Activated T-helper 2 cell treated with anti-CD3 and anti-CD28 coated beads, Interferon-gamma antibody, Interleukin-2, Interleukin-4, amounts not matched to agents 10 μg/mL and 5 μg/mL and 100 μg/mL, durations not matched to agents 14 hours and 24 hours and 36 hours (primary cell): ENCODE measurements around the gene TRPM2. TPM values are rescaled to one million over a fixed set of nuclear protein-coding genes. Genes with fewer than 3 reads are reported as not detected.

Experiments
- DNase-seq: peaks from one replicate; pipeline ENCODE4 v3.0.0; 2021; ENCODE audit warnings: low spot score
- H3K27ac Mint-ChIP-seq: one replicate; pipeline ENCODE4 v1.8.0; 2021; ENCODE audit warnings: mixed read lengths
- H3K27me3 Mint-ChIP-seq: one replicate; pipeline ENCODE4 v1.8.0; 2021; ENCODE audit warnings: low read depth, mixed read lengths
- H3K36me3 Mint-ChIP-seq: one replicate; pipeline ENCODE4 v1.8.0; 2021; ENCODE audit warnings: low read depth, mixed read lengths
- H3K4me1 Mint-ChIP-seq: one replicate; pipeline ENCODE4 v1.8.0; 2021; ENCODE audit warnings: low read depth, mixed read lengths
- H3K4me3 Mint-ChIP-seq: one replicate; pipeline ENCODE4 v1.8.0; 2021; ENCODE audit warnings: low read depth, mild to moderate bottlenecking, moderate library complexity, mixed read lengths
- H3K9me3 Mint-ChIP-seq: one replicate; pipeline ENCODE4 v1.8.0; 2021; ENCODE audit warnings: mixed read lengths
- intact Hi-C: fragments of 100-400 bp; cut with micrococcal nuclease; formaldehyde crosslinking; loops from one replicate; pipeline ENCODE4 v1.15.1; 2023
- total RNA-seq: library from RNA; stranded (reverse); gene quantifications from 2 replicates; pipeline ENCODE4 v1.2.3, GENCODE V29; 2022

Gene TRPM2
- total RNA-seq, 1 donor from 2014 or later: 7.3 TPM

DNA sequence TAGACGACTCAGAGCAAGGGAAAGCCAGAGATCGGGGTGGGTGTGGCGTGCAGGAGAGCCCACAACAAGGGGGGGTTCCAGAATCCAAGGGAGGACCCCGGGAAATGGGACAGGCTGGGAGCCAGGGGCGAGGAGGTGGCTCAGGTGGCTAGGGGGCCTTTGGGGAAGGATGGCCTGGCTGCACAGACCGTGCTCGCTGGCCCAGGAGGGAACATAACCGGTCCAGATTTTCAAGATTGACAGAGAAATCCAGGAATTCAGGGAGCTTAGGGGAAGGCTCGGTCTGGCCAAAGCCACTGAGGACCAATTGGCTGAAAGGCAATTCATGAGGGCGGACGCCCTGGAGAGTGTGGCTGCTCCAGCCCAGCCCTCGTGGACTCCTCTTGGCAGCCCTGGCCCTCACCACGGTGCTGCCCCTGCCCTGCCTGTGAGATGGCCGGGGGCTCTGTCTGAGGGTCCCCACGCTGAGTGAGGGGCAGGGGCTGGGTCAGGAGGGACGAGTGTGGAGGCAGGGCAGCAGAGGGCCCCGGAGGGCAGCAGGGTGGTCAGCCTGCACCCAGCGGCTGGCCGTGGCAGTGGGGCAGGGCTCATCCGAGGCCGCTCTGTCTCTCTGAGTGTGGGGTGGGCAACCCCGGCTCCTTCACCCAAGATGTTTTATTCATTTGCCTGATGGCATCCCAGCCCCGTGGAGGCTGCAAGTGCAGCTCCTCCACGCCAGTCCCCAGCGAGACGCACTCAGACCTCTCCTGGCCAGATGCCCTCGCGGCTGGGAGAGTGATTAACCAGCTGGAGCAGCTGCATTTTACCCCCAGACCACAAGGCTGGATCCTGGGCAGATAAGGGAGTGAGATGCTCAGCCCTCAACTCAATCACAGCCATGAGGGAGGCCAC, 96.3 kb downstream of the TRPM2 start:
- Mint-ChIP-seq H3K4me3 (no peak overlapping the region), H3K36me3 (no peaks in the 10 kb centered on the region), H3K27me3 (peaks cover 22% of the 10 kb centered on the region), H3K27ac (no peak overlapping the region), H3K9me3 (peaks cover 29% of the 10 kb centered on the region), H3K4me1 (peaks cover 3% of the 10 kb centered on the region)
- intact Hi-C loops: no loop called here
- no peak for DNase-seq

DNA sequence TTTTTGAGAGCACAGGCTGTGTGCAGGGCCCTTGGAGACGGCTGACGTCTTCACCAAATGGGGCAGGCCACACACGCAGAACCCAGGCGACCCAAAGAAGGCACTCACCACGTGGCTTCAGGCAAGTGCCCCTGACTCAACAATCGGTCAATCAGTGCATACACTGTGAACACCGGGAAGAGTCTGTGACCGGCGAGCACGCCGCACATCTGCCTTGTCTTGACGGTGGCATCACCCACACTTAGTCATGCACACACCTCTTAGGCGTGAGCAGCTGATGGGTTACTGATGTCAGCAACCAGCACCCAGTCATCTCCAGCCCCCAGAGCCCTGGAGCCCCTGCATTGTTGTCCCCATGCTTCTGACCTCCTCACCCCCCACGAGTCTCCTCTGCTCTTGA, 97.0 kb downstream of the TRPM2 start:
- Mint-ChIP-seq H3K27ac (no peak overlapping the region), H3K27me3 (peaks cover 22% of the 10 kb centered on the region), H3K36me3 (no peaks in the 10 kb centered on the region), H3K4me1 (peaks cover 3% of the 10 kb centered on the region), H3K9me3 (peaks cover 30% of the 10 kb centered on the region), H3K4me3 (no peak overlapping the region)
- intact Hi-C loops: no loop called here
- no peak for DNase-seq

DNA sequence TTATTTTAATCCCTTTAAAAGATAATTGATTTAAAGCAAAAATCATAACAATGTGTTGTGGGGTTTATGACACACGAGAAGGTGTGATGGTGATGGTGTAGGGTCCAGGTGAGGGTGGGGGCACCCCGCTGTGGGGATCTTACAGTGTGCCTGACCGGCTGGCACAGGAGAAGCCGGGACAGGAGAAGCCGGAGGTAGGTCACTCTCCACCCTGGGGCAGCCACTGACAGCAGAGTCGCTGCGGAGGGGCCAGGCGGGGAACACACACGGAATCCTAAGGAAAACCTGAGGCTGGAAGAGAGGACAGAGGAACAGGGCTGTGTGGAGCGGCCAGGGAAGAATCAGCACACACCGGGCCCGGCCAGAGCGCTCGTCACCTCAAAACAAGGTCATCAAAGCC, 97.6 kb downstream of the TRPM2 start:
- Mint-ChIP-seq H3K27ac (no peak overlapping the region), H3K27me3 (peaks cover 22% of the 10 kb centered on the region), H3K9me3 (peaks cover 30% of the 10 kb centered on the region), H3K4me1 (peaks cover 3% of the 10 kb centered on the region), H3K36me3 (no peaks in the 10 kb centered on the region), H3K4me3 (no peak overlapping the region)
- DNase-seq: no peak
- intact Hi-C loops: no loop called here

DNA sequence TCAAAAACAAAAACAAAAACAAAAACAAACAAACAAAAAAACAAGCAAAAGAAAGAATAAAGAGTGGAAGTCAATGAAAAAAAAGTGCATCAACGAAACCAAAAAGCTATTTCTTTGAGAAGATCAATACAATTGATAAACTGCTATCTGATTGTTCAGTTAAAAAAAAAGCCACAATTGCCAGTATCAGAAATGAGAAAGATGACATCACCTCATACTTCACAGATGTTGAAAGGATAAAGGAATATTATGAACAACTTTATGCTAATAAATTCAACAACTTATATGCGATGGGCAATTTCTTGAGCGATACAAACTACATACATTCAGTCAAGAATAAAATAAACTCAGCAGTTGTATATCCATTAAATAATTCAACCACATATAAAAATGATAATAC, 99.7 kb downstream of the TRPM2 start:
- H3K36me3 Mint-ChIP-seq: no peaks in the 10 kb centered on the region
- intact Hi-C loops: no loop called here
- H3K27ac Mint-ChIP-seq: no peak overlapping the region
- DNase-seq: no peak
- H3K4me1 Mint-ChIP-seq: peaks cover 3% of the 10 kb centered on the region
- no peak overlapping the region for H3K4me3 Mint-ChIP-seq
- H3K9me3 Mint-ChIP-seq: peaks cover 30% of the 10 kb centered on the region
- H3K27me3 Mint-ChIP-seq: peaks cover 17% of the 10 kb centered on the region

DNA sequence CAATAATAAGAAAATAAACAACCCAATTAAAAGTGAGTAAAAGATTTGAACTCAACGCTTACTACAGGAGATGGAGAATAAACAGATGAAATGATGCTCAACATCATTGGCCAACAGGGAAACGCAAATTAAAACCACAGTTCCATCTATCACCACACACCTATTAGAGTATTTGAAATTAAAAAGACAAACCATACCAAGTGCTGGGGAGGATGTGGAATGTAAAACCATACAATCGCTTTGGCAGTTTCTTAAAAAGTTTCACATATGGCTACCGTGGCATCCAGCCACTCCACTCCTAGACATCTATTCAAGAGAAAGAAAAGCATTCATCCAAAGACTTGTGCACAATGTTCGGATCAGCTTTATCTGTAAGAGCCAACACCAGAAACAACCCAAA, 100.6 kb downstream of the TRPM2 start:
- Mint-ChIP-seq H3K9me3 (peaks cover 30% of the 10 kb centered on the region), H3K27me3 (peaks cover 14% of the 10 kb centered on the region), H3K4me1 (peaks cover 3% of the 10 kb centered on the region), H3K27ac (no peak overlapping the region), H3K4me3 (peak overlapping the region; percentile 61), H3K36me3 (no peaks in the 10 kb centered on the region)
- intact Hi-C loops: no loop called here
- no peak for DNase-seq

DNA sequence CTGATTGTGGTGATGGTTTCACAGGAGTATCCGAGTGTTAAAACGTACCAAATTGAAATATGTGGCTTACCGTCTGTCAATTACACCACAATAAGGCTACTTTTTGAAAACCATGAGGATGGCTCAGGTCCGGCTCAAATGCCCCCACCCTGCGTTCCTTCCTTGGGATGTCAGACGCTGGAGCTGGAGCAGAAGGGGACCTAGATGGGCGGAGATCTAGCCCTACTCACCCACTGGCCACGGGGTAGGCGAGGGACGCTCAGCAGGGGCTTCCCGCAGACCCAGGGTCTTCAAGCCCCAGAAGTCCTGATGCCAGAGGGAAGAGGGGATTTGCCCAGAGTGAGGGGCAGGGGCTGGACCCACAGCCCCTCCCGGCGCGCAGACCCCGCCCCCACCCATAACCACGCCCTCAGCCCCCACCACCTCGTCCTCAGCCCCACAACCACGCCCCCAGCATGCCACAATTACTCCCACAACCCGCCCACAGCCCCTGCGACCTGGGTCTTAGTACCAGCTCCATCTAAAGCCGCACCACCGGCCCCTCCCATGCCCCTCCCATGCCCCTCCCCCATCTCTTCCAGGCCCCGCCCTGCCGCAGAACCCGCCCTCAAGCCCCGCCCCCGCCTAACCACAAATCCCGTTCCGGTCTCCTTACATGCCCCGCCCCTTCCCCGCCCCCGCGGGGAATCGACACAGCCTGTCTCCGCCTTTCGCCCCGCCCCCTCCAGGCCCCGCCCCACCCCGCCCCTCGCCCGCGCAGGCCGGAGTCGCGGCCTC, 101.5 kb downstream of the TRPM2 start, which contains the start of gene LRRC3:
TSS of gene LRRC3 (plus strand) at position 764 of the 777 bp plus-strand sequence. CDS start 1,135 bp downstream, outside the sequence.
- Mint-ChIP-seq H3K9me3 (peaks cover 30% of the 10 kb centered on the region), H3K4me1 (peaks cover 3% of the 10 kb centered on the region), H3K27ac (no peak within 1 kb of the TSS), H3K36me3 (no peaks in the 10 kb centered on the region), H3K4me3 (peak within 1 kb of the TSS; percentile 76), H3K27me3 (peaks cover 13% of the 10 kb centered on the region)
- intact Hi-C loops: loop anchor here (1.0 kb wide), 1 partner anchor 27 kb away; no protein-coding TSS in a partner anchor
- DNase-seq: peak; percentile 68

DNA sequence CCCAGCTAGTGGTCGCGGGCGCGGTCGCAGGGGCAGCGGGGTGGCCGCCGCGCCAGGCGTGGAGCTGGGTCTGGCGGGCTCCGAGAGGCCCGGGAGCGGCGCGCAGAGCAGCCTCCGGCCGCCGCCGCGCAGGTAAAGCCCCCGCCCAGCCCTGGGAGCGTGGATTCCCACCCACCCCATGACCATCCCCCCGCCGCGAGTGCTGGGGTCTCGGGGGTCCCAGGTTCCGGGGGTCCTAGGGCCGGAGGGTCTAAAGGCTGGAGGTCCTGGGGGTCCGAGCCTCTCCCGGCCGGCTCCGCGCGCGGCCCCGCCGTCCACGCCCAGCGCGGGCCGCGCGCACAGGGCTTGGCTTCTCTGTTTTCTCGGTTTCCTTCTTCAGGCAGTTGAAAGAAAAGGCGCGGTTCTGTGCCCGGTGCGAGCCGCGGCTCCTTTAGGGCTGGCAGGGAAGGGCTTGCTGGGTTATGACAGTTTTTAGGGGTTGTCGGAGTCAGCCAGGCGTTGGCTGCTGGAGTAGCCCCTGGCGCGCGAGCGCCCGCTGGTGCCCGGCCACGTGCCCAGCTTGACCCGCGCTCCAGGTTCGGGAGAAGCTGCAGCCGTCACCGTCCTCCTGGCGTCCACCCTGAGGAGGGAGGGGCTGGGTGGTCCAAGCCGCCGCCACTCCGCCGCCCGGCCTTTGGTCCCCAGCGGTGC, 102.2 kb downstream of the TRPM2 start:
- Mint-ChIP-seq H3K36me3 (no peaks in the 10 kb centered on the region), H3K4me1 (peaks cover 3% of the 10 kb centered on the region), H3K4me3 (peak overlapping the region; percentile 76), H3K27ac (no peak overlapping the region), H3K9me3 (peaks cover 30% of the 10 kb centered on the region), H3K27me3 (peaks cover 12% of the 10 kb centered on the region)
- intact Hi-C loops: loop anchor here (1.0 kb wide), 1 partner anchor 27 kb away; no protein-coding TSS in a partner anchor
- DNase-seq: peak; percentile 35

DNA sequence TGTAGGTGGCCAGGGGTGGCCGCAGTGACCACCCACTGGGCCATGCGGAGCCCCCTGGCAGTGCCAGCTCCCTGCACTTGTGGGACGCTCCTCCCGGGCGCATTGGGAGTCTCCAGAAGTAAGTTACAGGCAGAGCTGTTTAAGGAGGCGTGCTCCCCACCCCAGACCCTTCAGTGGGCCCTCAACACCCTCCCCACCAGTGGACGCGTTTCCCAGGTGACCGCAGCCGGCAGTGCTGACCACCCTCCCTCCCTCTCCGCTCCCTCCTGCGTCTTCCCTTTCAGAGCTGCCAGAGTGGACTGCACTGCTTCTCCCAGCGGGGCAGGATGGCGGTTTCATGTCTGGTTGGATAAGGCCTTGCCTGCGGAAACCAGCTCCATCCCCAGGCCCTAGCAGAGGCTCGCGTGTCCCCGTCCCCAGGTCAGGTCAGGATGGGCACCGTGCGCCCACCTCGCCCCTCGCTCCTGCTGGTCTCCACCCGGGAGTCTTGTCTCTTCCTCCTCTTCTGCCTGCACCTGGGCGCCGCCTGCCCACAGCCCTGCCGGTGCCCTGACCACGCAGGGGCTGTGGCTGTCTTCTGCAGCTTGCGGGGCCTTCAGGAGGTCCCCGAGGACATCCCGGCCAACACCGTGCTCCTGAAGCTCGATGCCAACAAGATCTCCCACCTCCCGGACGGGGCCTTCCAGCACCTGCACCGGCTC, 102.9 kb downstream of the TRPM2 start:
- Mint-ChIP-seq H3K27ac (no peak overlapping the region), H3K4me3 (peak overlapping the region; percentile 75), H3K4me1 (peaks cover 3% of the 10 kb centered on the region), H3K36me3 (no peaks in the 10 kb centered on the region), H3K9me3 (peaks cover 30% of the 10 kb centered on the region), H3K27me3 (peaks cover 11% of the 10 kb centered on the region)
- DNase-seq: no peak
- intact Hi-C loops: no loop called here

DNA sequence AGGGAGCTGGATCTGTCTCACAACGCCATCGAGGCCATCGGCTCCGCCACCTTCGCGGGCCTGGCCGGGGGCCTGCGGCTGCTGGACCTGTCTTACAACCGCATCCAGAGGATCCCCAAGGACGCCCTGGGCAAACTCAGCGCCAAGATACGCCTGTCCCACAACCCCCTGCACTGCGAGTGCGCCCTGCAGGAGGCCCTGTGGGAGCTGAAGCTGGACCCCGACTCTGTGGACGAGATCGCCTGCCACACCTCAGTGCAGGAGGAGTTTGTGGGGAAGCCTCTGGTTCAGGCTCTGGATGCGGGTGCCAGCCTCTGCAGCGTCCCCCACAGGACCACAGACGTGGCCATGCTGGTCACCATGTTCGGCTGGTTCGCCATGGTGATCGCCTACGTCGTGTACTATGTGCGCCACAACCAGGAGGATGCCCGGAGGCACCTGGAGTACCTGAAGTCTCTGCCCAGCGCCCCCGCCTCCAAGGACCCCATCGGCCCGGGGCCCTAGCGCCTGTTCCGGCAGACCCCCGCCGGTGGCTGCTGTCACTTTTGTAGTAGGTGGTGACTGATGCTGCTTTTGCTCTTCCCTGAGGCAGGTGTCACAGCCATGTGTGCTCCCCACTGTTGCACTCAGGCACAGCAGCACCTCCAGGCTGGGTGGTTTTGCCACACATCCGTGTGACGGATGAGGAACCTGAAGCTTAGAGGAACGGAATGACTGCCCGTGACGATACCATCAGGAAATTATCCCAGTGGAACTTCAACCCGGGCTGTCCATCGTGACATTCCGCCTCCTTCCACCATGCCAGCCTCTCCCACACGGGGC, 103.7 kb downstream of the TRPM2 start:
- peaks cover 8% of the 10 kb centered on the region for H3K27me3 Mint-ChIP-seq
- no peak overlapping the region for H3K27ac Mint-ChIP-seq
- no peaks in the 10 kb centered on the region for H3K36me3 Mint-ChIP-seq
- peak overlapping the region; percentile 75 for H3K4me3 Mint-ChIP-seq
- intact Hi-C loops: no loop called here
- H3K4me1 Mint-ChIP-seq: peaks cover 3% of the 10 kb centered on the region
- DNase-seq: no peak
- peaks cover 24% of the 10 kb centered on the region for H3K9me3 Mint-ChIP-seq

DNA sequence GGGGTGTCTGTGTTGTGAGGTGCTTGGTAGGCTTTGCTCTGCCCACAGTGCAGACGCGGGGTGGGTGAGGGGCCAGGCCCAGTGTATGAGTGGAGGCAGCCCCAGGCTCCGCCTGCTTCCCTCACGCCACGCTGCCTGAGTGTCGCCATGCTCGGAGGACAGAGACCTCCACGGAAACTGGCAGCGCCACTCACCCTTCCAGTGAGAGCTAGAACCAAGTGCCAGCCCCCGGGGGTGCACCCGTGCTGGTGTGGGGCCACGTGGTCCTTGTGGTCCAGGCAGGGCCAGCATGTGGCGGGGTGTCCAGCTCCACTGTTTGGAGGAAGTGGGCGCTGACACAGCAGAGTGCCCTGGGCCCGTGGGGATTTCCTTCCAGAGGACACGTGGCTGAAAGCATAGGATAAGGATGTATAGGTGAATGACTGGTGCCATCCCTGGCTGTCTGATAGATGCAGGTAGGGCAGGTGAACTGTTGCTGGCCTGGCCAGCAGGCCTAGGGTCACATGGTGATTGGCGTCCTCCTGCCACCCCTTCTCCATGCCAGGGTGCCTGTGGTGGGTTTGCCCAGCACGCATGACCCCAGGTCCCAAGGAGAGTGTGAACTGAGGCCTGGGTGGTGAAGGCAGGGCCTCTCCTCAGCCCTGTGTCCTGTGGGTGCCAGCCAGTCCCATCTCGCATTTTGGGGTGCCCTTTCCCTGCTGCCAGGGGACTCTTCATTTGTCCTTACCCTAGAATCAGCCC, 105.7 kb downstream of the TRPM2 start:
- no peak for DNase-seq

More for the DNA sequence above, 105.7 kb downstream of the TRPM2 start:
- Mint-ChIP-seq H3K27me3 (no peaks in the 10 kb centered on the region), H3K4me1 (peaks cover 3% of the 10 kb centered on the region), H3K9me3 (peaks cover 6% of the 10 kb centered on the region), H3K4me3 (no peak overlapping the region), H3K27ac (no peak overlapping the region), H3K36me3 (no peaks in the 10 kb centered on the region)
- intact Hi-C loops: no loop called here
